Sigmoid colon (tissue), 7 donors: ENCODE data around the gene PHLPP1. TPM values are rescaled to one million over a fixed set of nuclear protein-coding genes. Genes with fewer than 3 reads are reported as not detected.

ENCODE experiments used
- DNase-seq: peaks from one replicate; pipeline ENCODE4 v3.0.0-alpha.2; 2019
- H3K27ac ChIP-seq, 4 donors: fragments of 200-600 bp; sonication (generic); one replicate each; pipeline ENCODE4 v1.5.1; 2016 to 2019; ENCODE audit warnings: mild to moderate bottlenecking in 1 of 4
- H3K27me3 ChIP-seq, 3 donors: fragments of 200-600 bp; sonication (generic); one replicate each; pipeline ENCODE4 v1.5.1; 2019; ENCODE audit warnings: mild to moderate bottlenecking in 1 of 3
- H3K36me3 ChIP-seq, 4 donors: fragments of 200-600 bp; sonication (generic); one replicate each; pipeline ENCODE4 v1.5.1; 2016 to 2019
- H3K4me1 ChIP-seq, 4 donors: fragments of 200-600 bp; sonication (generic); one replicate each; pipeline ENCODE4 v1.5.1; 2017 to 2019
- H3K4me3 ChIP-seq, 4 donors: fragments of 200-600 bp; sonication (generic); one replicate each; pipeline ENCODE4 v1.5.1; 2017 to 2019; ENCODE audit warnings: mild to moderate bottlenecking in 2 of 4, moderate library complexity in 1 of 4
- H3K9me3 ChIP-seq, 4 donors: fragments of 200-600 bp in 3 of 4; sonication (generic) in 3 of 4; one replicate each; pipeline versions ENCODE4 v1.5.1 to v1.6.1; 2013 to 2019
- EP300 ChIP-seq, 4 donors: sonication (generic); formaldehyde crosslinking; IDR thresholded peaks; one replicate each; pipeline ENCODE4 v1.6.1; 2017; ENCODE audit warnings: antibody characterized with exemption in 4 of 4
- POLR2A ChIP-seq, 2 donors: fragments of 450-650 bp; IDR thresholded peaks; one replicate each; pipeline ENCODE4 v1.6.1; 2016; ENCODE audit warnings: antibody characterized with exemption in 2 of 2, mild to moderate bottlenecking in 2 of 2, moderate library complexity in 2 of 2
- POLR2AphosphoS5 ChIP-seq, 4 donors: sonication (generic); formaldehyde crosslinking; IDR thresholded peaks; one replicate each; pipeline ENCODE4 v1.6.1; 2017; ENCODE audit warnings: antibody characterized with exemption in 4 of 4
- WGBS, 2 donors: extraction: QIAGEN DNeasy Blood & Tissue Kit; methylation state at CpG; one replicate each; pipeline ENCODE4 v1.1.7; 2013; 5-methylcytosine and 5-hydroxymethylcytosine counted together
- intact Hi-C: fragments of 100-400 bp; cut with DNase I; formaldehyde crosslinking; loops from one replicate; pipeline ENCODE4 v1.15.1; 2023
- polyA plus RNA-seq, 3 donors: library from polyadenylated mRNA; stranded (reverse); fragments of 200-250 nt; gene quantifications; one replicate each; pipeline ENCODE4 v1.2.3, GENCODE V29; 2013
- total RNA-seq, 4 donors: library from RNA; depleted of rRNA; stranded (reverse); fragments of >200 nt; gene quantifications; one replicate each; pipeline ENCODE4 v1.1.0, GENCODE V29; 2016
- TF ChIP-seq, protein P1 (sequence below), 4 experiments: fragments of 450-650 bp in 3 of 4; fragments of 200-600 bp in 1 of 4; IDR thresholded peaks; one replicate each; pipeline ENCODE4 v1.5.1; 2016 to 2019; ENCODE audit warnings: antibody characterized with exemption in 4 of 4, mild to moderate bottlenecking in 3 of 4, moderate library complexity in 2 of 4
- donor health status: healthy with polysubstance abuse.
- donor health status: Bipolar disorder and iron deficiency.
- donor health status: healthy.

PHLPP1 gene
- total and polyA plus RNA-seq, 7 donors = 4.2 to 18.6 (median 7.1) TPM

DNA sequence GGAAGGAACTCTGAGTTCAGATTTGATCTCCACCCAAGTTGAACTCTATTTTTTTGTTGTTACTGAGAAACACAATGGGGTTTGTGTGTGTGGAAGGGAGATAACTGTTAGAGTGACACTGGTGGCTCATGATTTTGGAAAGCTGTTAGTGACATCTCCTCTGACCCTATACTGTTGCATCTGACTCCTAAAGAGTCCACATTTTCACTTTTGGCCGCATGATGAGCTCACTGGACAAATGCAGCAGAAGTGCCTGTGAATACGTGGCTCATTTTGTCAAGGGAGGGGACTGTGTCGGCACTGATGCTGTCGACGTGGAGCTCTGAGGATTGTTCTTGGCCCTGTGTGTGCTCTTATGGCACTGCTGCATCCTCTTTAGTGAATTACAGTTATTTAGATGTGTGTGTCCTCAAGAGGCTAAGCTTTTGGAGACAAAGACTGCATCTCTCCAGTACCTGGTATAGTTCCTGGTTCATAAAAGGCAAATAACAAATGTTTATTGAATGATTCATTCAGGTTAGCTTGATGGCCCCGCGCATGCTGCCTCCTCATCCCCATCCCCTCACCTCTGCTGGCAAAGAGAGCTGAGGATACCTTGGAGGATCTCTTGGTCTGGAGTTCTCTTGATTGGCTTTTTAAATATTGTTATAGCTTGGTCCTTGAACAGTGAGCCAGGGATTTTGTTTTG, 135.4 kb downstream of the PHLPP1 start:
- intact Hi-C loops = no loop called here
- no peaks in the 10 kb centered on the region for H3K36me3 ChIP-seq
- no peak for DNase-seq
- no peaks in the 10 kb centered on the region for H3K27me3 ChIP-seq
- no peaks in the 10 kb centered on the region for H3K9me3 ChIP-seq
- no peak overlapping the region for H3K27ac ChIP-seq
- 62 to 81% methylated on average over 7 of the region's 7 CpGs for WGBS, 2 donors
- TF ChIP-seq POLR2A (IDR thresholded peaks at IDR 0.05) = no peak
- TF ChIP-seq, protein P1, sequence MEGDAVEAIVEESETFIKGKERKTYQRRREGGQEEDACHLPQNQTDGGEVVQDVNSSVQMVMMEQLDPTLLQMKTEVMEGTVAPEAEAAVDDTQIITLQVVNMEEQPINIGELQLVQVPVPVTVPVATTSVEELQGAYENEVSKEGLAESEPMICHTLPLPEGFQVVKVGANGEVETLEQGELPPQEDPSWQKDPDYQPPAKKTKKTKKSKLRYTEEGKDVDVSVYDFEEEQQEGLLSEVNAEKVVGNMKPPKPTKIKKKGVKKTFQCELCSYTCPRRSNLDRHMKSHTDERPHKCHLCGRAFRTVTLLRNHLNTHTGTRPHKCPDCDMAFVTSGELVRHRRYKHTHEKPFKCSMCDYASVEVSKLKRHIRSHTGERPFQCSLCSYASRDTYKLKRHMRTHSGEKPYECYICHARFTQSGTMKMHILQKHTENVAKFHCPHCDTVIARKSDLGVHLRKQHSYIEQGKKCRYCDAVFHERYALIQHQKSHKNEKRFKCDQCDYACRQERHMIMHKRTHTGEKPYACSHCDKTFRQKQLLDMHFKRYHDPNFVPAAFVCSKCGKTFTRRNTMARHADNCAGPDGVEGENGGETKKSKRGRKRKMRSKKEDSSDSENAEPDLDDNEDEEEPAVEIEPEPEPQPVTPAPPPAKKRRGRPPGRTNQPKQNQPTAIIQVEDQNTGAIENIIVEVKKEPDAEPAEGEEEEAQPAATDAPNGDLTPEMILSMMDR (IDR thresholded peaks at IDR 0.05) = no peak
- TF ChIP-seq EP300 (IDR thresholded peaks at IDR 0.05) = no peak
- TF ChIP-seq POLR2AphosphoS5 (IDR thresholded peaks at IDR 0.05) = no peak
- H3K4me3 ChIP-seq = no peak overlapping the region
- no peaks in the 10 kb centered on the region for H3K4me1 ChIP-seq

DNA sequence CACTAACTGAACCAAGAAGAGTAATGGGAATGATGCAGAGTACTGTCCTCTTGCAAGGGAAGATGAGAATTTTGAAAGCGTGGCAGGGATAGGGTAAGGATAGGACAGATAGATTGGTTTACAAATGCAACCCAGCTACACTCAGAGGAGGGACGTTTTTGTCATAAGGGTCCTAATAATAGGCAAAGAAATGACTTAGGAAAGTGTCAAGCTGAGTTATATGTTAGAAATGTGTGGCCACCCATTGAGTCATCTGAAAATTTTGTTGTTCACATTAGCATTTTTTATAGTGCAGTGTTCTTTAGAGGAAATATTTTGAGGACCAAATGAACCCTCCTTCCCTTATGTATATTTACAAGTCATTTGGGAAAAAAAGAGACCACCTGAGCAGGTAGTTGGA, 137.5 kb downstream of the PHLPP1 start:
- H3K27me3 ChIP-seq = no peaks in the 10 kb centered on the region
- no peak overlapping the region for H3K27ac ChIP-seq
- H3K4me1 ChIP-seq = no peaks in the 10 kb centered on the region
- intact Hi-C loops = no loop called here
- H3K9me3 ChIP-seq = no peaks in the 10 kb centered on the region
- no peaks in the 10 kb centered on the region for H3K36me3 ChIP-seq
- H3K4me3 ChIP-seq = no peak overlapping the region
- no peak for DNase-seq
- TF ChIP-seq, protein P1 (IDR thresholded peaks at IDR 0.05) = no peak
- TF ChIP-seq POLR2A (IDR thresholded peaks at IDR 0.05) (no peak), EP300 (IDR thresholded peaks at IDR 0.05) (no peak), POLR2AphosphoS5 (IDR thresholded peaks at IDR 0.05) (no peak)
- WGBS, 2 donors = 78% methylated on average over 2 of the region's 2 CpGs

DNA sequence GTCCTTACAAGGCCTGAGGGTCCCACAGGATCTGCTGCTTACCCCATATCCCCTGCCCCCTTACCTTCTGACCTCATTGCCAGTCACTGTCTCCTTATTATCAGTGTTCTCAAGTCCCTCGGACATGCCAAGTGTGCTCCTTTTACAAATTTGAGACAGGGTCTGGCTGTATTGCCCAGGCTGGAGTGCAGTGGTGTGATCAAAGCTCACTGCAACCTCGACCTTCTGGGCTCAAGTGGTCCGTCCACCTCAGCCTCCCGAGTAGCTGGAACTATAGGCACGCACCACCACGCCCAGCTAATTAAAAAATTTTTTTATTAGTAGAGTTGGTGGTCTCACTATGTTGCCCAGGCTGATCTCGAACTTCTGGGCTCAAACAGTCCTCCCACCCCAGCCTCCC, 141.0 kb downstream of the PHLPP1 start:
- 90 to 94% methylated on average over 7 of the region's 7 CpGs for WGBS, 2 donors
- peaks cover 0 to 5% (median 0%) of the 10 kb centered on the region in 4 donors for H3K36me3 ChIP-seq
- H3K27ac ChIP-seq = no peak overlapping the region
- no peaks in the 10 kb centered on the region for H3K4me1 ChIP-seq
- H3K27me3 ChIP-seq = no peaks in the 10 kb centered on the region
- TF ChIP-seq EP300 (IDR thresholded peaks at IDR 0.05) (no peak), POLR2A (IDR thresholded peaks at IDR 0.05) (no peak), POLR2AphosphoS5 (IDR thresholded peaks at IDR 0.05) (no peak)
- TF ChIP-seq, protein P1 (IDR thresholded peaks at IDR 0.05) = no peak
- intact Hi-C loops = no loop called here
- no peak overlapping the region for H3K4me3 ChIP-seq
- DNase-seq = no peak
- no peaks in the 10 kb centered on the region for H3K9me3 ChIP-seq

DNA sequence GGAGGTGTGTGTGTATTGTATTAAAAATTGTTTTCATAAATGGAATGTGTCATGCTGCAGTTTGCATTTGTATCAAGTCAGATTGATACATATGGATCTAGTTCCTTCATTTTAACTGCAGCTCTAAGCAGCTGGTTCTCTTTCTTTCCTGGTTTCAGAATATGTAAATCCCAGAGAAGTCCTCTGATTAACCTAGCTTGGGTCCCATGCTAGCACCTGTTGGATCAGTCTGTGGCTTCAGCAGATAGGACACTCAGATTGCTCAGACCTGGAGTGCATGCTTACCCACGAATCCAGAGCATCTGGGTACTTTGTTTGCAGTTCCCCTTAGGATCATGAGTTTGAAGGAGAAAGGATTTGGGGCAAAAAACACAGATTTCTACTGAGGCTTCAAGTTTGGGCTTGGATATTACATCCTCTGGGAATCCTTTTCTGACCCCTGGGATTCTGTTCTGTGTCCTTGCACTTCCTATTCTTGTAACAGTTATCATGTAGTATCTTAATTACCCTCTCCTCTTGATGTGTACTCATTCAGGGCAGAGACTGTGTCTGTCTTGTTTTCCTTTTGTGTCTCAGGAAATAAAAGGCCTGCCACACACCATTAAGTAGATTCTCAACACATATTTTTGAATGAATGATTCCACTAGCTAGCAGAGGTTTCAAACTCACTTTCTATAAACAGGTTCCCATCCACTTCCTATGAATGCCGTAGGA, 142.1 kb downstream of the PHLPP1 start:
- intact Hi-C loops = no loop called here
- peaks cover 0 to 6% (median 0%) of the 10 kb centered on the region in 4 donors for H3K36me3 ChIP-seq
- H3K4me1 ChIP-seq = no peaks in the 10 kb centered on the region
- no peak overlapping the region for H3K4me3 ChIP-seq
- no peak for DNase-seq
- 76 to 81% methylated on average over 2 of the region's 2 CpGs for WGBS, 2 donors
- TF ChIP-seq EP300 (IDR thresholded peaks at IDR 0.05) (no peak), POLR2AphosphoS5 (IDR thresholded peaks at IDR 0.05) (no peak), POLR2A (IDR thresholded peaks at IDR 0.05) (no peak)
- TF ChIP-seq, protein P1 (IDR thresholded peaks at IDR 0.05) = no peak
- H3K9me3 ChIP-seq = no peaks in the 10 kb centered on the region
- no peak overlapping the region for H3K27ac ChIP-seq
- no peaks in the 10 kb centered on the region for H3K27me3 ChIP-seq
